ENCODE results near the gene JAML. TPM values are rescaled to one million over a fixed set of nuclear protein-coding genes. Genes with fewer than 3 reads are reported as not detected.

Gene JAML
- total and polyA plus RNA-seq, 2 of the 13 experiments (the other 11 are each of a cell fraction or from before 2014, with no cell fraction given): 2.0 to 3.3 TPM

DNA sequence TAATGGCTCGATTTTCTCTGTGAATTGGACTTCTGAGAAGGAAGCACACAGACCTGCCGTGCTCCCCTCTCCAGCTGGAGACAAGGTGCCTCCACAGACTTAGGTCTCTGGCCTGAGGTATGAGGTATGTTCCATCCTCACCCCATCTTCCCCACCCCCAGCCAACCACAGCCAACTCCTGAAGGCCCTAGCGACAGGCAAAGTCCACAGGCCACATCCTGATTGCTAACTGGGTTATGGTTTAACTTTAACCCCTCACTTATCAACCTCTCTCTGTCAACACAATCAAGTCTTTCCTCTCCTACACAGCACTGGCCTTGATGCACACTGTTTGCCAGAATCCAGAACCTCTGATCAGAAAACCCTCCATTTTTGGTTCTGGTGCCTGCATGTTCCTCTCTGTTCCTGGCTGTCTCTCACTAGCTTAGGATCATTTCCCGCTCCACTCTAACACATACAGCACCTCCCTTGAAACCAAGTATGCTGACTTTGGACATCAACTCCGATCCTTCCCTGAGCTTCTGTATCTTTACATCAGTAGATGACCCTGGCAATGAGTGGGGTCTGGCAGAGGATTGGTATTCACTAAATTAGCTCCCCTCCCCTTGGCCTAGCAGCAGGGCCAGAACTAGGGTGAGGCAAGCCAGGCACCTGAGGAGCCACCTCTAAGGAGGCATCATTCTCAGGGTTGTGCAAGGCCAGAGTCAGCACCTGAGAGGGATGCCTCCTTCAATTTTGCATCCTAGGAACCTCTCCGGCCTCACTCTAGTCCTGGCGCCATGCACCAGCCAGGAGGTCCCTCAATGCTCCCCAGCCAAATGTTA is 22.0 kb downstream of the JAML start (continued):
- TF ChIP-seq ZNF235 (CRISPR knock-in tag; IDR thresholded peaks at IDR 0.05; ENCODE audit: borderline replicate concordance): no peak
- peak; percentile 94 for TF ChIP-seq RCOR2 (CRISPR knock-in tag; IDR thresholded peaks at IDR 0.05)
- peak; percentile 63 for TF ChIP-seq MEIS1 (CRISPR knock-in tag; IDR thresholded peaks at IDR 0.05; ENCODE audit: borderline replicate concordance)
- TF ChIP-seq, protein P1, sequence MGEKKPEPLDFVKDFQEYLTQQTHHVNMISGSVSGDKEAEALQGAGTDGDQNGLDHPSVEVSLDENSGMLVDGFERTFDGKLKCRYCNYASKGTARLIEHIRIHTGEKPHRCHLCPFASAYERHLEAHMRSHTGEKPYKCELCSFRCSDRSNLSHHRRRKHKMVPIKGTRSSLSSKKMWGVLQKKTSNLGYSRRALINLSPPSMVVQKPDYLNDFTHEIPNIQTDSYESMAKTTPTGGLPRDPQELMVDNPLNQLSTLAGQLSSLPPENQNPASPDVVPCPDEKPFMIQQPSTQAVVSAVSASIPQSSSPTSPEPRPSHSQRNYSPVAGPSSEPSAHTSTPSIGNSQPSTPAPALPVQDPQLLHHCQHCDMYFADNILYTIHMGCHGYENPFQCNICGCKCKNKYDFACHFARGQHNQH (CRISPR knock-in tag; IDR thresholded peaks at IDR 0.05): peak; percentile 84; the same call in 1 of the 2 replicates
- TF ChIP-seq ZNF607 (CRISPR knock-in tag; IDR thresholded peaks at IDR 0.05; ENCODE audit: borderline replicate concordance): peak; percentile 81; the same call in 1 of the 2 replicates
- TF ChIP-seq TBX2 (CRISPR knock-in tag; IDR thresholded peaks at IDR 0.05; ENCODE audit: borderline replicate concordance): peak; percentile 85; the same call in 1 of the 2 replicates
- peak; percentile 92 for TF ChIP-seq ERF (CRISPR knock-in tag; IDR thresholded peaks at IDR 0.05)
- peak; percentile 51; the same call in 1 of the 2 replicates for TF ChIP-seq CBFB (CRISPR knock-in tag; IDR thresholded peaks at IDR 0.05)
- peak; percentile 64; the same call in 1 of the 2 replicates for TF ChIP-seq RBAK (CRISPR knock-in tag; IDR thresholded peaks at IDR 0.05)
- no peak for TF ChIP-seq RELA (CRISPR knock-in tag; IDR thresholded peaks at IDR 0.05)
- peak; percentile 97 for TF ChIP-seq GFI1 (CRISPR knock-in tag; IDR thresholded peaks at IDR 0.05; ENCODE audit: borderline replicate concordance)
- TF ChIP-seq, protein P2, sequence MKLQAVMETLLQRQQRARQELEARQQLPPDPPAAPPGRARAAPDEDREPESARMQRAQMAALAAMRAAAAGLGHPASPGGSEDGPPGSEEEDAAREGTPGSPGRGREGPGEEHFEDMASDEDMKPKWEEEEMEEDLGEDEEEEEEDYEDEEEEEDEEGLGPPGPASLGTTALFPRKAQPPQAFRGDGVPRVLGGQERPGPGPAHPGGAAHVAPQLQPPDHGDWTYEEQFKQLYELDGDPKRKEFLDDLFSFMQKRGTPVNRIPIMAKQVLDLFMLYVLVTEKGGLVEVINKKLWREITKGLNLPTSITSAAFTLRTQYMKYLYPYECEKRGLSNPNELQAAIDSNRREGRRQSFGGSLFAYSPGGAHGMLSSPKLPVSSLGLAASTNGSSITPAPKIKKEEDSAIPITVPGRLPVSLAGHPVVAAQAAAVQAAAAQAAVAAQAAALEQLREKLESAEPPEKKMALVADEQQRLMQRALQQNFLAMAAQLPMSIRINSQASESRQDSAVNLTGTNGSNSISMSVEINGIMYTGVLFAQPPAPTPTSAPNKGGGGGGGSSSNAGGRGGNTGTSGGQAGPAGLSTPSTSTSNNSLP (IDR thresholded peaks at IDR 0.05; ENCODE audit: low read depth, low read length): peak; percentile 90
- peak; percentile 24; the same call in 1 of the 2 replicates for TF ChIP-seq ZNF772 (CRISPR knock-in tag; IDR thresholded peaks at IDR 0.05)
- TF ChIP-seq ZNF251 (CRISPR knock-in tag; IDR thresholded peaks at IDR 0.05): no peak
- TF ChIP-seq ZNF564 (CRISPR knock-in tag; IDR thresholded peaks at IDR 0.05): no peak; the same call in 1 of the 2 replicates
- no peak for TF ChIP-seq GTF3A (CRISPR knock-in tag; conservative IDR thresholded peaks at IDR 0.05)
- no peak for TF ChIP-seq LCORL (IDR thresholded peaks at IDR 0.05)
- peak; percentile 67; the same call in 1 of the 2 replicates for TF ChIP-seq LCORL (CRISPR knock-in tag; IDR thresholded peaks at IDR 0.05)
- TF ChIP-seq FOXK1 (CRISPR knock-in tag; IDR thresholded peaks at IDR 0.05; ENCODE audit: borderline replicate concordance, low read depth): peak; percentile 68; the same call in 1 of the 2 replicates
- TF ChIP-seq ZNF10 (CRISPR knock-in tag; IDR thresholded peaks at IDR 0.05; ENCODE audit: borderline replicate concordance, low read depth): no peak
- no peak for TF ChIP-seq CAMTA2 (CRISPR knock-in tag; IDR thresholded peaks at IDR 0.05; ENCODE audit: borderline replicate concordance)
- no peak for TF ChIP-seq RAD21 (CRISPR knock-in tag; IDR thresholded peaks at IDR 0.05)
- 0 out of 2 replicates have a peak, but pooled peaks have one; percentile 12 for TF ChIP-seq ZNF816 (CRISPR knock-in tag; IDR thresholded peaks at IDR 0.05; ENCODE audit: borderline replicate concordance)
- peak; percentile 72 for TF ChIP-seq ZNF331 (CRISPR knock-in tag; IDR thresholded peaks at IDR 0.05)
- 0 out of 2 replicates have a peak, but pooled peaks have one; percentile 29 for TF ChIP-seq FOXP1 (IDR thresholded peaks at IDR 0.05)
- peak; percentile 67 for TF ChIP-seq FOXP1 (CRISPR knock-in tag; IDR thresholded peaks at IDR 0.05)
- peak; percentile 80 for TF ChIP-seq ISL2 (CRISPR knock-in tag; IDR thresholded peaks at IDR 0.05)
- peak; percentile 78 for TF ChIP-seq ZNF788 (CRISPR knock-in tag; IDR thresholded peaks at IDR 0.05; ENCODE audit: borderline replicate concordance)
